GM20000 (cell line): Measurements from ENCODE around the gene SMOC2.

Source experiments
- DNase-seq: peaks from one replicate; pipeline ENCODE4 v3.0.0; 2012; ENCODE audit warnings: low spot score
- TF ChIP-seq, protein P1 (sequence below): IDR thresholded peaks from 2 replicates; pipeline ENCODE4 v1.5.1; 2012; ENCODE audit warnings: mild to moderate bottlenecking, control low read depth; ENCODE audit errors: extremely low read depth, missing control alignments

SMOC2 gene

DNA sequence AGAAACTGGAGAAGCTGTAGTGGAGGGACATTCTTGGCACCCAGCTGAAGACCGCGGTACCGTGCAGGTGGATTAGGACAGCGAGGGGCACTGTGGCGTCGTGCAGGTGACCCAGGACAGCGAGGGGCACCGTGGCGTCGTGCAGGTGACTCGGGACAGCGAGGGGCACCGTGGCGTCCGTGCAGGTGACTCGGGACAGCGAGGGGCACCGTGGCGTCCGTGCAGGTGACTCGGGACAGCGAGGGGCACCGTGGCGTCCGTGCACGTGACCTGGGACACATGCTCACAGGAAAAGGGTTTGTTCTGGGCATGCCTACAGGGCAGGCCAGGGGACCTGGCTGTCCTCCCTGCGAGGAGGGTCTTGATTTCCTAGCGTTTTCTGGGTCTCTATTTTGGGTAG lies 29.2 kb upstream of the SMOC2 start:
- TF ChIP-seq, protein P1, sequence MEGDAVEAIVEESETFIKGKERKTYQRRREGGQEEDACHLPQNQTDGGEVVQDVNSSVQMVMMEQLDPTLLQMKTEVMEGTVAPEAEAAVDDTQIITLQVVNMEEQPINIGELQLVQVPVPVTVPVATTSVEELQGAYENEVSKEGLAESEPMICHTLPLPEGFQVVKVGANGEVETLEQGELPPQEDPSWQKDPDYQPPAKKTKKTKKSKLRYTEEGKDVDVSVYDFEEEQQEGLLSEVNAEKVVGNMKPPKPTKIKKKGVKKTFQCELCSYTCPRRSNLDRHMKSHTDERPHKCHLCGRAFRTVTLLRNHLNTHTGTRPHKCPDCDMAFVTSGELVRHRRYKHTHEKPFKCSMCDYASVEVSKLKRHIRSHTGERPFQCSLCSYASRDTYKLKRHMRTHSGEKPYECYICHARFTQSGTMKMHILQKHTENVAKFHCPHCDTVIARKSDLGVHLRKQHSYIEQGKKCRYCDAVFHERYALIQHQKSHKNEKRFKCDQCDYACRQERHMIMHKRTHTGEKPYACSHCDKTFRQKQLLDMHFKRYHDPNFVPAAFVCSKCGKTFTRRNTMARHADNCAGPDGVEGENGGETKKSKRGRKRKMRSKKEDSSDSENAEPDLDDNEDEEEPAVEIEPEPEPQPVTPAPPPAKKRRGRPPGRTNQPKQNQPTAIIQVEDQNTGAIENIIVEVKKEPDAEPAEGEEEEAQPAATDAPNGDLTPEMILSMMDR = no peak
- no peak for DNase-seq

DNA sequence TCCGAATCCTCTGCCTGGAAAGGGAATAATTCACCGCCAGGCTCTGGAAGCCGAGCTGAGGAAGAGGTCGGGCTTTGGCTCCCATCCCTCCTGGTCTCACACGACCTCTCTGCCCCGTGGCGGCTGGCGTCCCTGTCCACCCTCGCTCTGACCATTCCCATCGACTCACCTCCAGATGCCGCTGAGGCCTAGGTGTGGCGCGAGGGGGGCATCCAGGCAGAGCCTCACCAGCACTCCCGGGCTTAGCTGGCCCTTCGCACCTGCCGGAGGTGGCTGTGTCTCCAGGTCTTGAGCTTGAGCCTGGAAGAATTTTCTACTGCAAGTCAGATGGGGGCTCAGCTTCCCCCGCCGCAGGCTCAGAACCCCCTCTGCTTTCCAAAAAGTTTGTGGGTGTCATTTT lies 28.5 kb upstream of the SMOC2 start:
- TF ChIP-seq, protein P1 = no peak
- no peak for DNase-seq

DNA sequence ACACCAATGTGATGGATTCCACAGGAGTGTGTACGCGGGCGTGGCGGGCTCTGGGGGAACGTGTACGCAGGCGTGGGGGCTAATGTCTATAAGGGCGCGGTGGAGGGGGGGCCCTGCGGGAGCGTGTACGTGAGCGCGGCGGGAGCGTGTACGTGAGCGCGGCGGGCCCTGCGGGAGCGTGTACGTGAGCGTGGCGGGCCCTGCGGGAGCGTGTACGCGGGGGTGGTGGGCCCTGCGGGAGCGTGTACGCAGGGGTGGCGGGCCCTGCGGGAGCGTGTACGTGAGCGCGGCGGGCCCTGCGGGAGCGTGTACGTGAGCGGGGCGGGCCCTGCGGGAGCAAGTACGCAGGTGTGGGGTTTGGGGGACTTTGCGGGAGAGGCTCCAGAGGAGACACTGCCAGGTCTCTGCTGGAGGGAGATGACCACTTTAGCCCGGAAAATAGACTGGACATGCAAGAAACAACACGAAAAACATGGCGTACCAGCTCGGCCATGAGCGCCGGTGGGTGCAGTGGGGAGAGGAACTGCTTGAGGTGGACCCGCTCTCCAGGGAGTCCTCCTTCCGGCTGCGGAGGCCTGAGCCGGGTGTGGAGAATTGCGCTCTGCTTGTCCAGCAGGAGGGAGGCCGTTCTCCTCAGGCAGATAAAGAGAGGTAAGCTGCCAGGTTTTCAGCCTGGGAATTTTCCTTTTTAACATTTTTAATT lies 27.8 kb upstream of the SMOC2 start:
- DNase-seq = no peak
- TF ChIP-seq, protein P1 = no peak

DNA sequence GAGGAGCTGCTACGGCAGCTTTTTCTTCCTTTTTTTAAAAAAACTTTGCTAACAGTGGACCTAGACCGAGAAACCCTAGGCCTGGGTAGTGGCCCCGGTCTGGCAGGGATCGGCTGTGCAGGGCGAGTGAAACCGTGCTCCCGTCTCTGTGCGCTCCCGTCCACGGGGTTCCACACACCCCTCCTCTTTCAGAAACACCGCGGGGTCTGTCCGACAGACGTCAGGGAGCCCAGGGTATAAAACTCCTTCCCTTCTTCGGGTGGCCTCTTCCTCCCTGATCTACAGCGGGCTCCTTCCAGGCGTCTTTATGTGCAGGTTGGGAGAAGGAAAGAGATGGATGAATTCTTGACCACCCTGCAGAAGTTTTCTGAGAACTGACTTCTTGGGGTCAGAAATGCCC lies 27.1 kb upstream of the SMOC2 start:
- DNase-seq = no peak
- TF ChIP-seq, protein P1 = no peak

DNA sequence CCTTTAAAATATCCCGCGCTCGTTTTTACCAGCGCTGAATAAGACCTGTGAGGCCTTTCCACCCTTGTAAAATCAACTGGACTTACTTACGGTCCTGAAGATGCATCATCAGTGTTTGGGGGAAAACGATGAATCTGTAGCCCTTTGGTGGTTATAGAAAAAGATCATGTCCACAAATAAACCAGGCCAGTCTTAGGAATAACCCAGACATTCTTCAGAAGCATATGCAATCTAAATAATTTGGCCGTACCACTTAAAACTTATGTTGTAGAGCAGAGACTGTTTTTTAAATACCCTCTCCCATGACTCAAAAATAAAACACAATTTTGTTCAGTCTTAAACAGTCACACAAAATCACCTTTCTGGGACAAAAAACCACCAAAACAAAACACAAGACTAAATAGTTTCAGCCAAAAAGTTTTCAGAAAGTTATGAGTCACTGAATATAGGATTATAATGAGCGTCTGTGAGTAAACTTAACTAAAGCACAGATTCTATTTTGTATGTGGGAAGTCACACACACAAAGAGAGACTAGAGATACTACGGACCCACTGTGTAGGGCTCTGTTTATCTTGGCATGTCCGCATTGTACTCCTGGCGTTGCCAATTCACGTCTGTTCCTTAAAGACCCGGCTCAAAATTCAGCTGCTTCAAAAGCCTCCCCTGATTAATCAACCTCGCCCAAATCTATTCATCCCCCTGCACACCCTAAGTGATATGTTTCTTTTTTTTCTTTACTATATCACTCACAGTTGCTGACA lies 26.5 kb upstream of the SMOC2 start:
- DNase-seq = no peak

DNA sequence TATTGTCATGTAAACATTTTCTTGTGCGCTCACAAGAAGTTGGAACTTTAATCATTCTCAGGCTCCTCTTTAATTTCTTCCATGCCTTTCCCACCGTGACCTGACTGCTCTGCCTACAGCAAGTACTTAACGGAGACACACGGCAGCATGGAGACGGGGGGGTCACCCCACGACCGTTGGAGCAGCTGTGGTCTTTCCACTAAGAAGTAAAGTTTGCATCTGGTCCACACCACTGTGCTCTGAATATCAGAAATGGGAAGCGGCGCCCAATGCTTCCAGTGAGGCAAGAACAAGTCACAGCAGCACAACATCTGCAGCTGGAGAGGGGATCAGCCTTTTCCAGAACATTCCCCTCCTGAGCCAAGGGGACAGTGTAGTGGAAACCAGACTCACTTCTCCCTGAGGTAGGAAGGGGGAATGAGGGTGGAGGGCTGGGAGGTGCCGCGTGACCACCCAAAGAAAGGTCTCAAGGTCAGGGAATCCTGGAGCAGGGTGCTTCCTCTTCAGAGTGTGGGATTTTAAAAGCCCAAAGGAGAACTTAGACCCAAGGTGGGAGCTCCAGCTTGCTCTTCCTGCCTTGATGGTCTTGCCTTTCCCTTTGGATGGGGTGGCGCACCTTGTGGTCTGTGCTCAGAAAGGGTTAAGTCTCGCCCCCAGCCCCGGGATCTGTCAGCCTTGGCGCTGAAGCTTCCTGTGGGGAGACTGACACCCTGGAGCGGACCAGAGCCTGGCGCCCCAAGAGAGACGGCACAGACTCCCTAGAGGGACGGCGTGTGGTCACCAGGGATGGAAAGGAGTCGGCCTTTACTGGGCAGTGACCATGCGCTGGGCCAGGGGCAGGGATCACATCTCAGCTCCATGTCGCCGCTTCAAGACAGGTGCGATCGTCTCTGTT lies 25.6 kb upstream of the SMOC2 start:
- TF ChIP-seq, protein P1 = no peak
- no peak for DNase-seq

More for the DNA sequence above, 26.5 kb upstream of the SMOC2 start:
- TF ChIP-seq, protein P1 = no peak
